GM21423 (cell line): ENCODE results near the gene ACTR1B.
A peak's percentile ranks its signal among the peaks of the same experiment; 100 is the strongest.
"Not testable (repeated sequence)": the region's sequence is repeated elsewhere in the genome, so short reads cannot be mapped to it uniquely, and the experiment has no call there.

Experiments used
- ATAC-seq: cut with Tn5 transposase; IDR thresholded peaks from one replicate; pipeline ENCODE4 v1.9.1; 2021; ENCODE audit warnings: mild to moderate bottlenecking, moderate library complexity; ENCODE audit not compliant: unreplicated experiment

ACTR1B gene

DNA sequence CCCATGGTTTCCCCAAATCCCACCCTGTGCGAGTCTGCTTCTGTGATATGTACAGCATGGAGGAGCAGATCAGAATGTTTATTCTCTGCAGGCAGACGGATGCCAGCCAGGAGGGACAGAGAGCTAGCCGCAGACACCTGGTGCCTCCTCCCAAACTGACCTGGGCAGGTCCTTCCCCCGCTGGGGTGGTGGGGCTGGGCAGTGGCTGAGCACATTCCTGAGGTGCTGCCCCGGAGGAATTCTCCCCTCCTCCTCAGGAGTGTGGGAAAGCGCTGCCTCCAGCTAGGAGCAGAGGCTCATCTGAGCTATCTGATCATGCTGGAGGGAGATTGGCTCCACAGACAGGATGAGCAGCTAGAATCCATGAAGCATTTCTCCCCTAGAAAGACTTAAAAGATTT lies 27.3 kb upstream of the ACTR1B start:
- no peak for ATAC-seq

DNA sequence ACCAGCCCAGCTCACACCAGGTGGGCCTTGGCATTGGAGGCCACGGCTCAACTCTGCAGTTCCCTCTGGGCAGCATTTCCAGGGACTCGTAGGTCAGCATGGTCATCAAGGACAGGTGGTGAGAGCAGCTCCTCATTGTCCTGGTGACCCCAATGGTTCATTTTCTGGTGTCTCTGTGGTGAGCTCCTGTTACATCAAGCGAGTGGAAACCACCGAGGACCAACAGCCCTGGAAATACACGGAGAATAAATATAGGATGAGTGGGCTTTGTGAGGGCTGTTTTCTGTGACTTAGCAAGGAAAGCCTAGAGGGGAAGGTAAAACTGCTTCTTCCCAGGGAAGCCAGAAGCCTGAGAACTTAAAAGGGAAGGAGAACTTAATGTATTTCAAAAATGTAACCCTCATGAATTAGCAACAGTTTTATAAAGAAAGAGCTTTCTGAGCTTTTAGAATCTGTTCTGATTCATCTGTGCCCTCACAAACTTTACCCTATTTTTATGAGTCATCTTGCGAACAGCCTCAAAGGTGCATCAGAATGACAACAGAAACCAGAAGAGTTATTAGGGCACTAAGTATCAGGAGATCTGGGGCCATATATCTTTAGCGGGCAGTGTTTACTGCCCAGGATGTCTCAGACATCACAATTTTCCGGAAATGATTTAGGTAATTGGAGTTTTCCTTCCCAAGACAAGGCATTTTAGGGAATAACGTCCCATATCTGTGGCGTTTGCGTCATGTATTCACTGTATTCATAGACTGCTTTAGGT lies 24.4 kb upstream of the ACTR1B start:
- no peak for ATAC-seq

DNA sequence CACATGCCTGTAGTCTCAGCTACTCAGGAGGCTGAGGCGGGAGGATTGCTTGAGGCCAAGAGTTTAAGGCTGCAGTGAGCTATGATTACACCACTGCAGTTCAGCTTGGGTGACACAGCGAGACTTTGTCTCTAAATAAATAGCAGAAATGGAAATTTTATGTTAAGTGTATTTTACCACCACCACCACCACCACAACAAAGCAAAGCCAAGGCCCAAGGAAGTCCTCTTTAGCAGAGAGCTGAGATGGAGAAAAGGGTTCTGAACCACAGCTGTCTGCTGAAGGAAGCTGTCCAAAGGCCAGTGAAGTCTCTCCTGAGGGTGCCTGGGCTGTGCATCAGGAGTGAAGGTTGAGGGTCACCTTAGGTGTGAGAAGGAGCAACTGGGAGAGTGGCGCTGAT lies 23.4 kb upstream of the ACTR1B start:
- ATAC-seq, result not testable (repeated sequence)

DNA sequence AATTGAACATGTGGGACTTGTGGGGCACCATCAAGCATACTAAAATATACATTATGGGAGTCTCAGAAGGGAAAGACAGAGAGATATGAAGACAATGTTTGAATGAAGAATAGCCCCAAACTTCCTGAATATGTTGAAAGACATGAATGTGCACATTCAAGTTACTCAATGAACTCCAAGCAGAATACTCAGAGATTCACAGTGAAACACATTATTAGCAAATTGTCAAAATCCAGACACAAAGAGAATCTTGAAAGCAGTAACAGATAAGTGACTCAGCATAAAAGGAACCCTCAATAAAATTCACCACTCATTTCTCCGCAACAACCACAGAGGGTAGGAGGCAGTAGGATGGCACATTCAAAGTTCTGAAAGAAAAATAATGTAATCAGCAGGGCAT lies 14.5 kb upstream of the ACTR1B start:
- no peak for ATAC-seq

DNA sequence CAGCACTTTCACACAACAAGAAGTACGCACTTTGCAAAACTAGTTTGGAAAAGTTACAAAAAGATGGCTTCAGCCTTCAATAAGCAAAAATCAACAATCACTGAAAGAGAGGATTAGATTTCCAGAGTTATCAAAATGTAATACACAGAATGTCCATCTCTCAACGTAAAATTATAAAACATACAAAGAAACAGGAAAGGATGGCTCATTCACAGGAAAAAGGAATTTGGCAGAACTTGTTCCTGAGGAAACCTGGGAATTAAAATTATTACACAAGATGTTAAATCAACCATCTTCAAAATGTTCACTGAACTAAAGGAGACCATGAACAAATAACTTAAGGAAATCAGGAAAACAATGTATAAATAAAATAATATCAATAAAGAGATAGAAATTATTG lies 13.6 kb upstream of the ACTR1B start:
- ATAC-seq, result no peak

DNA sequence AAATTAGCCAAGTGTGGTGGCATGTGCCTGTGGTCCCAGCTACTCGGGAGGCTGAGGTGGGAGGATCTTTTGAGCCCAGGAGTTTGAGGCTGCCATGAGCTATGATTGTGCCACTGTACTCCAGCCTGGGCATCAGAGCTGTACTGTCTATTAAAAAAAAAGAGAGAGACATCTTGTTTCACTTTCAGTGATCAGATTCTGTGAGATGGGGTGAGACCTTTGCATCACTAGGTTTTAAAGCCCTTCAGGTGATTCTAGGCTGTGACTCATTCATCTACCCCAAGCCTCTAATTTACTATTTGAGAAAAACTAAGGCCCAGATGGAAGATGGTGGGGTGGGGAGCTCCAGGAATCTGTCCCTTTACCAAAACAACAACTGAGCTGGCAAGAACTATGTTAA lies 12.8 kb upstream of the ACTR1B start:
- no peak for ATAC-seq

DNA sequence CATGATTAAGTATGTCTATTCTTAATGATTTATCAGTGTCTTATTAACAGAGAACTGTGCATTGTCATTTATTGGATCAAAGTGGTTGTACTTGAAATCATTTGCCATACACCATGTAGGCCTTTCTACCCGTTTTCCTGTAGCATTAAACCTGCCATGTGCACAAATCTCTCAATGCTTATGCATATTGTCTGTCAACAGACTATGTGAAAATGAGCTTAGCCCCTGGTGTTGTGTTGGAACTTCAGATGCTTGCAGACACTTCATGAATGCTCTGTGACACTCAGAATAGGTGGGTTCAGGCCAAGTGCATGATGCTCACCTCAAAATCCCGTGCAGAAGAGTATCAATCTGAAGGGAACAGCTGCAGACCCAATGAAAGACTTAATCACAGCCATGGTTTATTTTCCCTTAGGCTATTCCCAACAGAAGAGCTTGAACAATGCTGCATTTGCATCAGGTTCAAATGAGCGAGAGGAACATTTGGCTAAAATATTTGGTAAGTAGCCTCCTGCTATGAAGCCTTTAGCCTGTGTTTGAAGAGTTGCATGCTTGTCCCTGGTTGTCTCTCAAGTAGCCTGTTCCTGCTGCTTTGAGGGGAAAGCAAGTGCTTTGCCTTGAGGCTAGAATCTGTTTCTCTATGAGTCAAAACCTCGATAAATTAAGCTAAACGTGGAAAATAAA lies 11.7 kb upstream of the ACTR1B start:
- no peak for ATAC-seq

DNA sequence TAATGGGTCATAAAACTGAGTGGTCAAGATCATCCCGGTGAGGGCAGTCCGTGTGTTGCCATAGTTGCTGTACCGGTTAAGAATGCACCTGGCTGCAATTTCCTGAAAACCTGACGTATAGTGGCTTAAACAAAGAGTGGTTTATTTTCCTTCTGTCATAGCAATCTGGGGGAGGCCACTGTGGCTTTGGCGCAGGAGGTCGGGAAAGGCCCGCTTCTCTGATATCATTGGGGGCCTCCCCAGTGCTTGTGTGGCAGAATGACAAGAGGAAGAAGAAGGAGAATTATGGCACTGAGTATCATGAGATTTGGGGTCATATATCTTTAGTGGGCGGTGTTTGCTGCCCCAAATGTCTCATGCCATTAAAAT lies 10.1 kb upstream of the ACTR1B start:
- no peak for ATAC-seq

DNA sequence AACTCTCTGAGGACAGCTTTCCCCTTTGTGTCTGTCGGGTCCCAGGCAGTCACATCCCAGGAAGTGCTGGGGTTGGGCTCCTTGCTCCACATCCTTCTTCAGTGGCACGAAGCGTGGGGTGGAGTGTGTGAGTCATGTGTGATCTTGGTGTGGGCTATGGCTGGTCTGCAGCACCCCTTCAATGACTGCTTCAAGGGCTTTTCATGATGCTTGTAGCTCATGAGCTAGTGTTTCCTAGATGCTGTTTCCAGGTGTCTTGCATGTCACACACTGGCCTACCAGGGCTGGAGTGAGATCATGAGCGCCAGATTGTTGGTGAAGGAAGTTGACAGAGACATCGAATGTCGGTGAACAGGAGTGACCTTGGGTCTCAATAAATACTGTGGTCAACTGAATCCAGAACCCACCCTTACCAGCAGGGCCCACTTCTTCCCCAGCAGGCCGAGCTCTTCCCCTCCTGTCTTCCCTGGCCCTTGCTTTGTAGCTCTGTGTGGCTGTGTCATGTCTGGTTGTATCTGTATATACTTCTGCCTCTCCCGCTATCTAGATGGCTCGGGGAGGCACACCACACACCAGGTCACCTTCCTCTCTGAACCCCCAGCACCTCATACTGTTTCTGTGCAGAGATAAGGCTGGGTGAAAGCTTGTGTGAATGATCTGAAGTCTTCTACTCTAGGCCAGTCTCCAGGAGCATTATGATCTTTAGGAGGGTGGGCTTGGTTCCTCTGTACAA lies 9.5 kb upstream of the ACTR1B start:
- ATAC-seq, result no peak

DNA sequence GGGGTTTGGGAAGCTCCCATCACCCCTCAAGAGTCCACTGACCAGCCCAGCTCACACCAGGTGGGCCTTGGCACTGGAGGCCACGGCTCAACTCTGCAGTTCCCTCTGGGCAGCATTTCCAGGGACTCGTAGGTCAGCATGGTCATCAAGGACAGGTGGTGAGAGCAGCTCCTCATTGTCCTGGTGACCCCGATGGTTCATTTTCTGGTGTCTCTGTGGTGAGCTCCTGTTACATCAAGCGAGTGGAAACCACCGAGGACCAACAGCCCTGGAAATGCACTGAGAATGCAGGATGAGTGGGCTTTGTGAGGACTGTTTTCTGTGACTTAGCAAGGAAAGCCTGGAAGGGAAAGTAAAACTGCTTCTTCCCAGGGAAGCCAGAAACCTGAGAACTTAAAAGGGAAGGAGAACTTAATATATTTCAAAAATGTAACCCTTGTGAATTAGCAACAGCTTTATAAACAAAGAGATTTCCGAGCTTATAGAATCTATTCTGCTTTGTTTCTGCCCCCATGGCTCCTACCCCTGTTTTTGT lies 8.8 kb upstream of the ACTR1B start:
- not testable (repeated sequence) for ATAC-seq

DNA sequence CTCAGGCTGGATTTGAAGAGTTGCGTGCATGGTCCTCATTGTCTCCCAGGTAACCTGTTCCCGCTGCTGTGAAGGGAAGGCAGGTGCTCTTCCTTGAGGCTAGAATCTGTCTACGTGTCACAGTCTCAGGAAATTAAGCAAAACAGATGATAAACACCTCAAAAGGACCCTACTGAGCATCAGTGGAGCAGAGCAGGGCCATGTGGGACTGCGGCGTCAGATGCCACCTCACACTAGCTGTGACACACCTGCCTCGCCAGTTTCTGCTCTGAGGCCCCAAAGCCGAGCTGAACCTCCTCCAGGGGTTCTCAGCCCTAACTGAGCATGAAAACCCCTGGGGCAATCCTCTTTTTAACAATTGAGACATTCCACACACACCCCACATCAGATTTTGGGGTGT lies 7.7 kb upstream of the ACTR1B start:
- ATAC-seq, result no peak

DNA sequence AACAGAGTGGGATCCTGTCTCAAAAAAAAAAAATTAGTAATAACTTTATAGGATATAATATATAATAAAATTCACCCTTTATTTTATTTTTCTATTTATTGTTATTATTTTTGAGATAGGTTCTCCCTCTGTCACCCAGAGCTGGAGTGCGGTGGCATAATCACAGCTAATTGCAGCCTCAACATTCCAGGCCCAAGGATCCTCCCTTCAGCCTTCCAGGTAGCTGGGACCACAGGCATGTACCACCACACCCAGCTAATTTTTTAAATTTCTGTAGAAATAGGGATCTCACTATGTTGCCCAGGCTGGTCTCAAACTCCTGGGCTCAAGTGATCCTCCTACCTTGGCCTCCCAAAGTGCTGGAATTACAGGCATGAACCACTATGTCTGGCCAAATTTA lies 6.6 kb upstream of the ACTR1B start:
- no peak for ATAC-seq

DNA sequence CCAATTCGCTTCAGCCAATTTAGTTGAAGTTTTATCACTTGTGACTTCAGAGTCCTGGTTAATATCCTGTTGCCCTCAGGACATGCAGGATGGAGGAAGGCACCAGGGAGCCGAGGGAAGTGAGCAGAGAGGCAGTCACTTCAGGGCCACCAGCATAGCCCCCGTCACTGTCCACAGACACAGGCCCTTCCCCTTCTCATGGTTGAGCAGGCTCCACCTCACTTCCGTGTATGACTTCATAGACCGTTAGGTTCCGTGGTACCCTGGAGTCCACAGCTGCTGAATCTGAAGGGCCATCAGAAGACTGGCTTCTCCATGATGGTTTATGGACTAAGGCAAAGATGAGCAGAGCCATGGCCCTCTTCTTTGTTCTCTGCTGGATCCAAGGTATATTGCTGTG lies 5.6 kb upstream of the ACTR1B start, which contains the start of gene C2orf92:
TSS of gene C2orf92 (plus strand) at position 266 of the 400 bp plus-strand sequence. CDS start at position 342, 76 bp downstream.
- ATAC-seq, result no peak

DNA sequence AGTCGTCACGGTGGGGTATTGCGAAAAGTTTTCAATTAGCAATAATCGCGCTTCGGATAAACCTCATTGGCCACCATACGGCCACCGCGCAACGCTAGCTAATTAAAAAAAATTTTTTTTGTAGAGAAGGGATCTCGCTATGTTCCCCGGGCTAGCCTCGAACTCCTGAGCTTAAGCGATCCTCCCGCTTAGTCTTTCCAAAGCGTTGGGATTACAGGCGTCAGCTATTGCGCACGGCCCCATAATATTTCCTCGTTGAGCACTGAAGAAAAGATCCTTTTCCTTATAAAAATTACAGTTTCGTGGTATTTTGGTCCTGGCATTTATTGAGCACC lies 759 bp upstream of the ACTR1B start:
- ATAC-seq, result no peak

DNA sequence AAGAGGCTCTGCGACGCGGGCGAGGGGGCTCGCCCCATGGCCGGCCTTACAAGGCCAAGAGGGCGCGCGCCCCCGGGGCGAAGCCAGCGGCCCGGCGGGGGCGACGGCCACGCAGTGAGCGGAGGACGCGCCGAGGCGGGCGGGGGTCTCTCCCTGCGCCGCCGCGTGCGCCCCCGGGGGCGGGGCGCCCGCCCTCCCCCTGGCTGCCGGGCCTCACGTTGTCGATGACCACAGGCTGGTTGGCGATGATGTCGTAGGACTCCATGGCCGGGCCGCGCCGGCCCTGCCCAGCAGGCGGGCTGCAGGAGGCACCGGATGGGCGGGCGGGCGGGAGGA lies 250 bp downstream of the ACTR1B start:
- no peak for ATAC-seq

DNA sequence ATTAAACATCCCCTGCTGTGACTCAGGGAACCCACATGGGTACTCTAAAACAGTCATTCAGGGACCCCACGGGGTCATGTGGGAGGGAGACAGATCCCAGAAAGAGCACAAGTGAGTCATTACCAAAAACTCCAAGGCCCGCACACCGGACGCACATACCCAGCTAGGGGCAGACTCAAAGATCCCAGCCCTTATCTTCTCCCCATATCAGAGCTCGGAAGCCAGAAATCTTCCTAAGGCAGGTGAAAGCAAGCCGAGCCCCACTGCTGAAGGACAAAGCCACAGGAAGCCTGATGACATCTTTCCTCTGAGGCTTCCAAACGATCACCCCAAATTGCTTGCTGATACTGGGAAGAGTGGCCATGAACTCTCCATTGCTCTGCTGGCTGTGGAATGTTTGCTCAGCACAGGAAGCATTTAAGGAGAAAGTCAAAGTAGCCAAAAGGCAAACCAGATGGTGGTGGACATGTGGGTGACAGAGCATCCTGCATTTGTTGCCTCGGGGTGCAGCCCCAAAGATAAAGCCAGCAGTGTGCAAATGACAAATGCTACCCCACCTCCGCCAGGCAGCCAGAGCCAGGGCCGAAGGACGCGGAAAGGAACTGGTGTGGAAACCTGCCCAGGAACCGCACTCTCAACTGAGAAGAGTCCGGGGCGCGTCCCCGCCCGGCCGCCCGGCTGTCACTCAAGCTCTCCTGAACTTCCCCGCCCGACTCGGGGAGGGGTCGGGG lies 784 bp downstream of the ACTR1B start:
- ATAC-seq, result peak; percentile 40

DNA sequence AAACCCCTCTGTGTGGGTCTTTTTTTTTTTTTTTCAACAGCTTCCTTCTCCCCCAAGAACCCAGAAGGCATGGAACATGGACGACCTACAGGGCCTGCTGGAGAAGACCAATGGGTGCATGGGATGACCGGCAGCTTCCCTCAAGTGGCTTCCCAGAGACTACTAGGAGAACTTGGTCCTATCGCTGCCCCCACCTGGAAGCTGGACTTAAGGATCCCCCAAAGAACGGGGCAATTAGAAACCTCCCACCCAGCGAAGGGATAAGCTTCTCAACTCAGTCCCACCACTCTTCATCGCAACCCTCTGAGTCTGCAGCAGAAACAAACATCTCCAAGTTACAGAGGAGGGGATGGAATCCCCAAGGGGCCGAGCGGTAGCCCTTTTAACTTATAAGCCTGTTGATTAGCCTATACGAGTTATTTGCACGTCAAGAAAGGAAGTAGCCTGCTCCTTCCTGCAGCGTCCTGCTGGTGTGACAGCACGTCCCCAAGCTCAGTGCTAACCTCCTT lies 1.4 kb downstream of the ACTR1B start:
- no peak for ATAC-seq

DNA sequence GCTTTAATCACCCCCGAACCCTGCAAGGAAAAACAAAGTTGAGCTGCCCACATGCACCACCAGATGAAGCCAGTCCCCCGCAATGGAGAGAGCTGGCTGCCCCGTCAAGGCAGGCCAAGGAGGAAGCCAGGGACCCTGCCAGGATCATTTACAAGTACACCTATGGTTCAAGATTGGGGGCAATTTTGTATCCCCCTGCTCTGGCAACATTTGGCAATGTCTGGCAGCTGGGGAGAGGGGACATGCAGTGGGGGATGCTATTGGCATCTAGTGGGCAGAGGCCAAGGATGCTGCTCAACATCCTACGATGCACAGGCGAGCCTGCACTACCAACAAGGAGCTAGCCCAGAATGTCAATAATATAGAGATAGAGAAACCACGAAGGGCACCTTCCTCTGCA lies 1.9 kb downstream of the ACTR1B start:
- no peak for ATAC-seq

DNA sequence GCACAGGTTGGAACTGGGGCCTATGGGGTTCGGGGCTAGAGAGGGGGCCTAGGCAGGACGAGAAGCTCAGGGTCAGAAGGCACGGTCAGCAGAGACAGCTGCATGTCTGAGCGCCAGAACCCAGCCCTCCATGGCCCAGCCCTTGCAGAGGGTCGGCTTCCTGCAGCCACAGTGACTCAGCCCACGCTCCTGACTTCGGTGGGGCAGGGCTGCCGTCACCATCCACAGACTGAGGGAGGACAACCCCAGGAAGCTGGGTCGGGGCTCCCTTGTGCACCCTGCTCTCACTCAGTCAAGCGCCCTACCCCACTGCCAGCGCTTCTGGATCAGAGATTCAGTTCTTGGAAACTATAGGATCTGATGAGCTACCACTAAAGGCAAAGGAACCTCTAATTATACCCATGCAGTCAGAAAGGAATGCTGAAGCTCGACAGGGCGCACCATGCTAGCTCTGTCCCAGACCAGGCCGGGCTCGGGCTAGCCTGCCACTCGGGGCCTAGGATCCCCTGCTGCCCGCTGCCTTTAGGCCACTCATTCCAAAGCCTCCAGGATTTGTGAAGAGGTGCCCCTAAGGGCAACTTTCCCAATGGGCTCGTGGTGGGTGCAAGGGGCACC lies 3.0 kb downstream of the ACTR1B start:
- ATAC-seq, result no peak

DNA sequence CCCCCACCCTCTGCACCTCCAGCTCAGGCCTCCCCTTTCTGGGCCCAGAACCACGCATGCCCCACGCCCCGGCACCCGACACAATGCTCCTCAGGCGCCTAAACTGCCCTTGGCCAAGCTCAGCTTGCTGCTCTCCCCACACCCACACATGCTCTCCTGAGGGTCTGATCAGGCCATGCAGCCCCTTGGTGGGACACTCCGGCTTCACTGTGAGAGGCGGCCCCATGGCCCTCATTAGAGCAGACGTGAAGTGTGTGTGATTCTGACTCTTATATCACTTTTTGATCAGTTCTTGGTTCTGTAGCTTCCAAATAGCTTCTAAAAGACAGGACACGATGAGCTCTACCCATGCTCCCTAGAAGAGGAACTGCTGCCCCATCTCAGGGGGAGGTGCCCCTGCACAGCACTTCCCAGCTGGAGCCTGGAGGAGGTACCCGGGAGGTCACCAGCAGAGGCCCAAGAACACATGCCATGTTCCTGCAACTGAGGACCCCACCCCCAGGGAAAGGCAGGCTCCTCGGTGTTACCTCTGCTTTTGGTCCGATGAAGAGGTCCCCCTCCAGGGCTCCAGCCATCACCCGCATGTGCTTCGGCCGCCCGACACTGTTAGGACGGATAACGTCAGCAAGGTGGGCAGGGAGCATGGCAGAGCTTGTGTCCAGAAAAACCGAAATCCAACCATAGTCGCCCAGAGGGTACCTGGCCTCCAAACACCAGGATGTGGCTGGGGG lies 3.6 kb downstream of the ACTR1B start:
- ATAC-seq, result no peak
